Transverse colon (tissue), 4 donors: Measurements from ENCODE around the gene CTBP2. TPM values are rescaled to one million over a fixed set of nuclear protein-coding genes. Genes with fewer than 3 reads are reported as not detected.

Experiments used
- DNase-seq: peaks from one replicate; pipeline ENCODE4 v3.0.0-alpha.2; 2019
- H3K27ac ChIP-seq, 4 donors: fragments of 200-600 bp; sonication (generic); 2 replicates each; pipeline ENCODE4 v1.5.1; 2016 to 2018; ENCODE audit warnings: inconsistent platforms in 4 of 4
- H3K27me3 ChIP-seq: fragments of 200-600 bp; sonication (generic); 2 replicates; pipeline ENCODE4 v1.5.1; 2017; ENCODE audit warnings: inconsistent platforms
- H3K36me3 ChIP-seq, 4 donors: fragments of 200-600 bp; sonication (generic); 2 replicates each; pipeline ENCODE4 v1.5.1; 2017 to 2019; ENCODE audit warnings: inconsistent platforms in 4 of 4
- H3K4me1 ChIP-seq, 4 donors: fragments of 200-600 bp; sonication (generic); 2 replicates each; pipeline ENCODE4 v1.5.1; 2017 to 2020; ENCODE audit warnings: inconsistent platforms in 4 of 4
- H3K4me3 ChIP-seq, 4 donors: fragments of 200-600 bp; sonication (generic); 1 replicate in 1 of 4; 2 replicates in 3 of 4; pipeline versions ENCODE4 v1.5.1 to v1.6.1; 2017 to 2019; ENCODE audit warnings: inconsistent platforms in 4 of 4
- H3K9me3 ChIP-seq, 2 donors: fragments of 200-600 bp; sonication (generic); 2 replicates each; pipeline ENCODE4 v1.5.1; 2017 to 2019; ENCODE audit warnings: inconsistent platforms in 2 of 2
- CTCF ChIP-seq, 5 experiments: fragments of 200-600 bp in 3 of 5; fragments of 450-650 bp in 2 of 5; sonication (generic) in 3 of 5; IDR thresholded peaks; 1 replicate in 2 of 5; 2 replicates in 3 of 5; pipeline ENCODE4 v1.5.1; 2016 to 2017; ENCODE audit warnings: antibody characterized with exemption in 5 of 5, inconsistent platforms in 3 of 5, mild to moderate bottlenecking in 2 of 5, moderate library complexity in 1 of 5
- EP300 ChIP-seq: sonication (generic); formaldehyde crosslinking; IDR thresholded peaks from one replicate; pipeline ENCODE4 v1.6.1; 2017; ENCODE audit warnings: antibody characterized with exemption, low read depth
- POLR2A ChIP-seq: fragments of 450-650 bp; IDR thresholded peaks from one replicate; pipeline ENCODE4 v1.6.1; 2016; ENCODE audit warnings: antibody characterized with exemption, mild to moderate bottlenecking, moderate library complexity
- POLR2AphosphoS5 ChIP-seq, 3 donors: sonication (generic); formaldehyde crosslinking; IDR thresholded peaks; one replicate each; pipeline ENCODE4 v1.6.1; 2016; ENCODE audit warnings: antibody characterized with exemption in 3 of 3
- WGBS, 2 donors: methylation state at CpG; one replicate each; pipeline ENCODE4 v1.1.5; 2018; ENCODE audit warnings: low coverage in 1 of 2; 5-methylcytosine and 5-hydroxymethylcytosine counted together
- in situ Hi-C, 4 donors: fragments of 200-750 bp; cut with MboI; loops; one replicate each; pipeline versions ENCODE4 v1.15.0 to v1.15.1; 2017; ENCODE audit warnings: low sequenced_read_pairs in 3 of 4, low pct_ligation_motif_present in 1 of 4, low pct_unique_long_range_greater_than_20kb in 1 of 4
- intact Hi-C: fragments of 100-400 bp; cut with DNase I; formaldehyde crosslinking; loops from one replicate; pipeline ENCODE4 v1.15.1; 2023; ENCODE audit warnings: low total_unique reads
- total RNA-seq, 4 donors: library from RNA; depleted of rRNA; stranded (reverse); fragments of >200 nt; gene quantifications; one replicate each; pipeline ENCODE4 v1.1.0, GENCODE V29; 2016

CTBP2 gene
- 100 to 1,000 TPM in 1 of 4 donors, 10 to 100 TPM in 3; 71.9 to 247 (median 98.4) TPM for total RNA-seq

DNA sequence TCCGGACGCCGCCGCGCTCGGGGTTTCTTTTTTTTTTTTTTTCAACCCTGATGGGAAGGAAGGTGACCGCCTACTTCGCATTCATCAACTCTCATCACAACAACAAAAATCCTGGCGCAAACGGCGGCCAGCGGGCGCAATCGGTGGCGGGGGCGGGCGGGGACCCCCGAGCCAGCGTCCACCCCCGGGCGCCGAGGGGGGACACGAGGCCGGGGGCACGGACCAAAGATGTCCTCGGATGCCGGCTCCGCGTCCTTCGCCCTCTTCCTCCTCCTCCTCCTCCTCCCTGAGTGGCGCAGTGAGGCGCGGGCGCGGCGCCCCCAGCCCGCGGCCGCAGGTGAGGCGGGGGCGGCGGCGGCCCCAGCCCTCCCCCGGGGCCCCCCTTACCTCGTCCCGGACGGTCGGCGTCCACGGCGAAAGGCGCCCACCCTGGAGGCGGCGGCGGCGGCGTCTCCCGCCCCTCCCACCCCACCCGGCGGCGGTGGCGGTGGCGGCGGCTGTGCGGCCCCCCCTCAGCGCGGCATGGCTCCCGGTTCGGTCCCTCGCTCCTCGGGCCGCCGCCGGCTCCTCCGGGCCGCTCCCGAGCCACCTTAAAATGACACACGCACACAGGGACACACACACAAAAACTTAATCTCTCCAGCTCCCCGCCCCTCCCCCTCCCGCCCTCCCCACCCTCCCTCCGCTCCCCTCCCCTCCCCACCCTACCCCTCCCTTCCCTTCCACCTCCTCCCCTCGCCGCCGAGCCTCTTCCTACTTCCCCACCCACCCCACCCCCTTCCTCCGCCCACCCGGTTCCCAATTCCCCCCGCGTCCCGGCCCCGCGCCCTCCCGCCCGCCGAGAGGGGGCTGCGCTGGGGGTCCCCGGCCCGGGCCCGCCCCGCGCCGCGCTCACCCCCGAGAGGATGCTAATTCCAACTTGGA is at the start of gene CTBP2:
Gene CTBP2, minus strand, starts transcription at position 632 of the 924 bp plus-strand sequence.
- WGBS, 2 donors, result 1% methylated on average over 36 of the region's 103 CpGs; no CpG with 5 or more reads in 1 of the 2 donors
- no peaks in the 10 kb centered on the region for H3K27me3 ChIP-seq
- TF ChIP-seq POLR2A, result no peak
- TF ChIP-seq POLR2AphosphoS5 (IDR thresholded peaks at IDR 0.05), result peak in 1 of 3 donors; percentile 25
- H3K4me1 ChIP-seq, result peaks cover 7 to 41% (median 31%) of the 10 kb centered on the region in 4 donors
- peak within 1 kb of the TSS; percentile 93 to 97 (median 96) for H3K4me3 ChIP-seq
- no peaks in the 10 kb centered on the region for H3K36me3 ChIP-seq
- H3K27ac ChIP-seq, result peak within 1 kb of the TSS; percentile 98 to 99 (median 99)
- no peaks in the 10 kb centered on the region for H3K9me3 ChIP-seq
- in situ Hi-C loops, result loop anchor here in 1 of 4 donors (25.0 kb wide), 1 partner anchor 98 kb away; no protein-coding TSS in a partner anchor
- intact Hi-C loops, result no loop called here
- DNase-seq, result peak; percentile 59

DNA sequence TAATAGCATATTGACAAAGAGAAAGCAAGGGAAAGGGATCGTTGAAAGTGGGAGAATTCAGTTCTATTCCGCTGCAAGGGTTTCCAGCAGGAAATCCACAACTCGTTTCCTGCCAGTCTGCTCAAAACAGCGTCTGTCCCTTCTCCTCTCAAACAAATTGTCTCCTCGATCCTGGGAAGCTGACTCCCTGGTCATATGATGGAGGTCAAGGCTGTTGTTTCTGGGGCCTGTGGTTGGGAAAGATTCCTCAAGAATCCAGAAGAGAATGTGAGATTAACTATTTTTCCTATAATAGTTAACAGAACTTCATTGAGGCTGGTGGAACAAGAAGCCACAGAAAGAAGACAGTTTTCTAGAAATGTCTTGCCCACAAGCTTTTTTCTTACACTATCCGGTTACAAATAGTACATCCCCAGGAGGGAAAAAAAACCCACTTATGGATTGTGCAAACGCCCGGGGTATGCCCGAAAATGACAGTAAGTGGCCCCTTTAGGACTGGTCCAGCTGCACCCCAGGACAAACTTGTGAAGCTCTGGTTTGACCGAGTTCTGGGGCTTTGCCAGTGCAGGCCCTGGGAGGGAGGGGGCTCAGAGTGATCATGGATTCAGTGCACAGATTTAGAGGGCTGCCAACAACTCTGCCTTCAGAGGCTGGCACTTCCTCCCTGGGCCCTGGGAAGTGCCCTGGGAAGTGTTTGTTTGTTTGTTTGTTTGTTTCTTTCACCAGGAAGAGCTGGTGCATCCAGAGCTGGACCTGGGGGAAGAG is 49.4 kb upstream of the CTBP2 start:
- DNase-seq, result no peak
- H3K9me3 ChIP-seq, result no peaks in the 10 kb centered on the region
- H3K4me1 ChIP-seq, result no peaks in the 10 kb centered on the region
- H3K27me3 ChIP-seq, result no peaks in the 10 kb centered on the region
- H3K27ac ChIP-seq, result no peak overlapping the region
- no peak overlapping the region for H3K4me3 ChIP-seq
- no peaks in the 10 kb centered on the region for H3K36me3 ChIP-seq
- WGBS, 2 donors, result 76 to 83% methylated on average over 8 to 10 of the region's 10 CpGs
- in situ Hi-C loops, result no loop called here
- TF ChIP-seq CTCF (IDR thresholded peaks at IDR 0.05), result no peak
- TF ChIP-seq EP300, result no peak
- TF ChIP-seq POLR2AphosphoS5 (IDR thresholded peaks at IDR 0.05), result no peak
- no peak for TF ChIP-seq POLR2A
- intact Hi-C loops, result loop anchor here (5.0 kb wide), 1 partner anchor 1828 kb away; no protein-coding TSS in a partner anchor

DNA sequence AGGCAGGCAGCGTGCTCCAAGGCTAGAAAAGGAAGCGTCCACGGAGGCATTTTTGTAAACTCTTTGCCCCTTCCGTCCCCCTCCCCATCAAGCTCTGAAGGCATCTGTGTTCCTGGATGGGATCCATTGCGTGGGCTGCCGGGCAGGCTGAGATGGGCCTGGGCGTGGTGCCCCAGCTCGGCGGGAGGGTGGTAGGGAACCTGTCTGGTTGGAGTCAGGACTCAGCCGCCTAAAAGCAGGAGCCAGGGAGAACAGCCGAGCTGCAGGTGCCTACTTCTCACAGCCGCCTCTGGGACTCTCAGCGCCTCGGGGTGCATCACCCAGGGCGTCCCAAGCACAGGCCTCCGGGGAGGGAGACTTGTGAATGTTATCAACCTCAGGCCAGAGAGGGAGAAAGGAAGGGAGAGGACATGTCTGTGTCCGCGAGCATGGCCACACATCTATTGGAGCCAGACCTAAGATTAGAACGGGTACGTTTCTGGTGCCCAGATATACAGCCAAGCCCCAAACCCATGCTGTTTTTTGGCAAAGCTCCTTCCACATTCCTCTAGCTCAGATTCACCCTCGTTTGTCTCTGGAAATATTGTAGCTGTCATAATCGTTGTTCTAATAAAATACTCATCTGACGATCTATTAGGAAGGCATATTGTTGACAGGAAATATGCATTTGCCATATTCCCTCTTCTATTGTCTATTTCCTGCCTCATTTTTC is 48.6 kb upstream of the CTBP2 start:
- Histone ChIP-seq H3K36me3 (no peaks in the 10 kb centered on the region), H3K4me1 (no peaks in the 10 kb centered on the region), H3K27me3 (no peaks in the 10 kb centered on the region), H3K4me3 (no peak overlapping the region), H3K27ac (no peak overlapping the region), H3K9me3 (no peaks in the 10 kb centered on the region)
- WGBS, 2 donors, result 72 to 84% methylated on average over 10 to 23 of the region's 23 CpGs
- no peak for DNase-seq
- TF ChIP-seq CTCF (IDR thresholded peaks at IDR 0.05) (no peak), POLR2A (no peak), EP300 (no peak), POLR2AphosphoS5 (IDR thresholded peaks at IDR 0.05) (no peak)
- intact Hi-C loops (no loop called here), in situ Hi-C loops (no loop called here)

DNA sequence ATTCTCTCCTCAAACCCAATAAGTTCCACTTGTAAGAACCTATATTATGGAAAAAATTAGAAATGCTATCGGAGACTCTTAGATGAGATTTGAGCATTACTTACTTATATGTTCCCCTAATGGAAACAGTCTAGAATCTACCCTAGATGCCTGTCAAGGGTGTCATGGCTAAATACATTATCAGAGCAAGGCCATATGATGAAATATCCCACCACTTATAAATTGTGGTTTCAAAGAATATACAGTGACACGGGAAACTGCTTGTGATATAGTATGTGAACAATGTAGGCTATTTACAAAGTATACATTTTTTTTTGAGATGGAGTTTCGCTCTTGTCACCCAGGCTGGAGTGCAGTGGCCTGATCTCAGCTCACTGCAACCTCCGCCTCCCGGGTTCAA is 46.3 kb upstream of the CTBP2 start:
- WGBS, 2 donors, result 82 to 83% methylated on average over 5 of the region's 5 CpGs
- Histone ChIP-seq H3K36me3 (no peaks in the 10 kb centered on the region), H3K4me1 (no peaks in the 10 kb centered on the region), H3K27me3 (no peaks in the 10 kb centered on the region), H3K27ac (no peak overlapping the region), H3K9me3 (no peaks in the 10 kb centered on the region), H3K4me3 (no peak overlapping the region)
- no peak for TF ChIP-seq CTCF (IDR thresholded peaks at IDR 0.05)
- TF ChIP-seq EP300, result no peak
- TF ChIP-seq POLR2AphosphoS5 (IDR thresholded peaks at IDR 0.05), result no peak
- no peak for TF ChIP-seq POLR2A
- intact Hi-C loops, result no loop called here
- DNase-seq, result no peak
- in situ Hi-C loops, result no loop called here
